Stomach (tissue), 4 donors: ENCODE measurements around the gene TMEM107.

Source experiments
- CTCF ChIP-seq, 7 experiments: fragments of 450-650 bp in 4 of 7; fragments of 200-600 bp in 3 of 7; sonication (generic) in 3 of 7; IDR thresholded peaks; one replicate each; pipeline ENCODE4 v1.5.1; 2016 to 2019; ENCODE audit warnings: antibody characterized with exemption in 7 of 7, control low read depth in 2 of 7, mild to moderate bottlenecking in 1 of 7
- POLR2A ChIP-seq, 4 donors: fragments of 450-650 bp; IDR thresholded peaks; one replicate each; pipeline ENCODE4 v1.6.1; 2016; ENCODE audit warnings: antibody characterized with exemption in 4 of 4, control low read depth in 2 of 4, mild to moderate bottlenecking in 1 of 4, moderate library complexity in 1 of 4
- POLR2AphosphoS5 ChIP-seq, 3 donors: sonication (generic); formaldehyde crosslinking; IDR thresholded peaks; one replicate each; pipeline ENCODE4 v1.6.1; 2016; ENCODE audit warnings: antibody characterized with exemption in 3 of 3

GRCh38 chr17:8161289-8162232 lies 14.6 kb downstream of the TMEM107 start:
- no peak for TF ChIP-seq CTCF (IDR thresholded peaks at IDR 0.05)
- TF ChIP-seq POLR2AphosphoS5 (IDR thresholded peaks at IDR 0.05): no peak
- no peak for TF ChIP-seq POLR2A (IDR thresholded peaks at IDR 0.05)
